Endothelial cell (in vitro differentiated cells): Measurements from ENCODE around the gene FKBP4. TPM values are rescaled to one million over a fixed set of nuclear protein-coding genes. Genes with fewer than 3 reads are reported as not detected.

Experiments used
- DNase-seq: peaks from one replicate; pipeline ENCODE4 v3.0.0; 2021; ENCODE audit warnings: low spot score
- H3K27ac Mint-ChIP-seq: one replicate; pipeline ENCODE4 v1.8.0; 2021; ENCODE audit warnings: mixed read lengths, inconsistent platforms; ENCODE audit not compliant: unreplicated experiment
- H3K27me3 Mint-ChIP-seq: one replicate; pipeline ENCODE4 v1.8.0; 2021; ENCODE audit warnings: mild to moderate bottlenecking, moderate library complexity, mixed read lengths, inconsistent platforms; ENCODE audit not compliant: unreplicated experiment
- H3K36me3 Mint-ChIP-seq: one replicate; pipeline ENCODE4 v1.8.0; 2021; ENCODE audit warnings: mild to moderate bottlenecking, low read depth, mixed read lengths, inconsistent platforms; ENCODE audit not compliant: unreplicated experiment
- H3K4me1 Mint-ChIP-seq: one replicate; pipeline ENCODE4 v1.8.0; 2021; ENCODE audit warnings: mild to moderate bottlenecking, mixed read lengths, inconsistent platforms; ENCODE audit not compliant: unreplicated experiment
- H3K4me3 Mint-ChIP-seq: one replicate; pipeline ENCODE4 v1.8.0; 2021; ENCODE audit warnings: mild to moderate bottlenecking, mixed read lengths, inconsistent platforms; ENCODE audit not compliant: unreplicated experiment
- H3K9me3 Mint-ChIP-seq: one replicate; pipeline ENCODE4 v1.8.0; 2021; ENCODE audit warnings: mixed read lengths, inconsistent platforms; ENCODE audit not compliant: unreplicated experiment
- CTCF ChIP-seq: fragments of 200-600 bp; sonication (generic); IDR thresholded peaks from one replicate; pipeline ENCODE4 v1.5.0; 2021; ENCODE audit warnings: antibody characterized with exemption; ENCODE audit not compliant: unreplicated experiment
- total RNA-seq: library from RNA; stranded (reverse); fragmentation: NEBNext Ultra II Directional; extraction: Animal tissue kit (Norgen Biotek cat#: 25700); gene quantifications from one replicate; pipeline ENCODE4 v1.2.1, GENCODE V29; 2021; ENCODE audit not compliant: unreplicated experiment

Gene FKBP4
- total RNA-seq, 1 donor from 2014 or later, result 39.6 TPM

- TF ChIP-seq CTCF, result no peak
- DNase-seq, result peak; percentile 8
- Mint-ChIP-seq H3K27ac (peak overlapping the region; percentile 50), H3K9me3 (no peaks in the 10 kb centered on the region), H3K36me3 (peaks cover 34% of the 10 kb centered on the region), H3K4me1 (peaks cover 18% of the 10 kb centered on the region), H3K4me3 (peak overlapping the region; percentile 95), H3K27me3 (peaks cover 8% of the 10 kb centered on the region)
Observed at GRCh38 chr12:2796187-2796666, 1.5 kb downstream of the FKBP4 start.

- H3K9me3 Mint-ChIP-seq, result no peaks in the 10 kb centered on the region
- H3K27ac Mint-ChIP-seq, result no peak overlapping the region
- peak overlapping the region; percentile 78 for H3K4me3 Mint-ChIP-seq
- H3K36me3 Mint-ChIP-seq, result peaks cover 40% of the 10 kb centered on the region
- no peak for TF ChIP-seq CTCF
- no peak for DNase-seq
- peaks cover 14% of the 10 kb centered on the region for H3K4me1 Mint-ChIP-seq
- H3K27me3 Mint-ChIP-seq, result peaks cover 8% of the 10 kb centered on the region
Observed at GRCh38 chr12:2797721-2798418, 3.1 kb downstream of the FKBP4 start.

- no peak for TF ChIP-seq CTCF
- Mint-ChIP-seq H3K27ac (no peak overlapping the region), H3K4me3 (no peak overlapping the region), H3K27me3 (peaks cover 6% of the 10 kb centered on the region), H3K9me3 (no peaks in the 10 kb centered on the region), H3K36me3 (peaks cover 55% of the 10 kb centered on the region), H3K4me1 (peaks cover 13% of the 10 kb centered on the region)
- DNase-seq, result no peak
Observed at GRCh38 chr12:2800046-2800570, 5.3 kb downstream of the FKBP4 start.

- Mint-ChIP-seq H3K36me3 (peaks cover 59% of the 10 kb centered on the region), H3K27ac (no peak overlapping the region), H3K4me1 (peaks cover 10% of the 10 kb centered on the region), H3K9me3 (no peaks in the 10 kb centered on the region), H3K4me3 (no peak overlapping the region), H3K27me3 (peaks cover 7% of the 10 kb centered on the region)
- no peak for TF ChIP-seq CTCF
- DNase-seq, result no peak
Observed at GRCh38 chr12:2801044-2801783, 6.4 kb downstream of the FKBP4 start.
